OCI-LY1 (cell line): ENCODE measurements around the gene PLPP7.
"Not testable (repeated sequence)": the region's sequence is repeated elsewhere in the genome, so short reads cannot be mapped to it uniquely, and the experiment has no call there.

Experiments
- H2AFZ ChIP-seq: fragments of 200-600 bp; sonication (generic), shearing (Covaris generic); 2 replicates; pipeline ENCODE4 v1.6.0; 2014; ENCODE audit warnings: antibody characterized with exemption, mild to moderate bottlenecking, low read length
- H3F3A ChIP-seq: fragments of 200-600 bp; sonication (generic), shearing (Covaris generic); 2 replicates; pipeline ENCODE4 v1.6.0; 2014; ENCODE audit warnings: mild to moderate bottlenecking, antibody characterized with exemption, low read length, moderate library complexity; ENCODE audit not compliant: insufficient read depth
- H3K27ac ChIP-seq: fragments of 200-600 bp; sonication (generic); 2 replicates; pipeline ENCODE4 v1.5.1; 2014; ENCODE audit warnings: low read length, mixed run types, mild to moderate bottlenecking, low read depth; ENCODE audit not compliant: poor library complexity, severe bottlenecking
- H3K27me3 ChIP-seq: fragments of 200-600 bp; sonication (generic); 2 replicates; pipeline ENCODE4 v1.6.0; 2014; ENCODE audit warnings: antibody characterized with exemption, mild to moderate bottlenecking, low read length, moderate library complexity; ENCODE audit not compliant: insufficient read depth
- H3K36me3 ChIP-seq: fragments of 200-600 bp; sonication (generic); 2 replicates; pipeline ENCODE4 v1.6.1; 2014; ENCODE audit warnings: mild to moderate bottlenecking, antibody characterized with exemption, low read length, moderate library complexity, mixed read lengths; ENCODE audit not compliant: insufficient read depth
- H3K4me1 ChIP-seq: fragments of 200-600 bp; sonication (generic); 2 replicates; pipeline ENCODE4 v1.5.1; 2014; ENCODE audit warnings: mild to moderate bottlenecking, low read length, moderate library complexity; ENCODE audit not compliant: insufficient read depth, severe bottlenecking
- H3K4me2 ChIP-seq: fragments of 200-600 bp; sonication (generic), shearing (Covaris generic); 2 replicates; pipeline ENCODE4 v1.6.1; 2014; ENCODE audit warnings: low read length
- H3K4me3 ChIP-seq: fragments of 200-600 bp; sonication (generic); 2 replicates; pipeline ENCODE4 v1.5.1; 2014; ENCODE audit warnings: low read length, low read depth, mild to moderate bottlenecking, mixed read lengths; ENCODE audit not compliant: poor library complexity, severe bottlenecking
- H3K79me2 ChIP-seq: fragments of 200-600 bp; shearing (Covaris generic); 2 replicates; pipeline ENCODE4 v1.6.1; 2016; ENCODE audit warnings: mixed run types, low read length, mixed read lengths; ENCODE audit not compliant: insufficient read depth
- H3K9ac ChIP-seq: fragments of 200-600 bp; sonication (generic), shearing (Covaris generic); 2 replicates; pipeline ENCODE4 v1.6.1; 2014; ENCODE audit warnings: mild to moderate bottlenecking, low read length, mixed read lengths
- H3K9me2 ChIP-seq: fragments of 200-600 bp; sonication (generic), shearing (Covaris generic); 2 replicates; pipeline ENCODE4 v1.6.1; 2014; ENCODE audit warnings: low read depth, mild to moderate bottlenecking, low read length, mixed read lengths
- H3K9me3 ChIP-seq: fragments of 200-600 bp; shearing (Covaris generic); 2 replicates; pipeline ENCODE4 v1.6.1; 2014; ENCODE audit warnings: low read length, mixed read lengths
- H4K20me1 ChIP-seq: fragments of 200-600 bp; sonication (generic), shearing (Covaris generic); 2 replicates; pipeline ENCODE4 v1.6.0; 2016; ENCODE audit warnings: mild to moderate bottlenecking, low read length; ENCODE audit not compliant: insufficient read depth
- CTCF ChIP-seq: fragments of 200-600 bp; sonication (generic), shearing (Covaris generic); IDR thresholded peaks from 2 replicates; pipeline ENCODE4 v1.5.1; 2017; ENCODE audit warnings: mild to moderate bottlenecking, antibody characterized with exemption, low read length, moderate library complexity, mixed read lengths
- EZH2 ChIP-seq: fragments of 200-600 bp; sonication (generic), shearing (Covaris generic); IDR thresholded peaks from 2 replicates; pipeline ENCODE4 v1.8.0; 2017; ENCODE audit warnings: borderline replicate concordance, mixed run types, mild to moderate bottlenecking, antibody characterized with exemption, low read length, moderate library complexity, mixed read lengths

Gene PLPP7

GRCh38 chr9:131337131-131337848, 47.8 kb downstream of the PLPP7 start:
- H3K36me3 ChIP-seq = no peaks in the 10 kb centered on the region
- no peaks in the 10 kb centered on the region for H3K9me2 ChIP-seq
- H3F3A ChIP-seq = no peaks in the 10 kb centered on the region
- no peaks in the 10 kb centered on the region for H3K4me1 ChIP-seq
- H3K9ac ChIP-seq = no peak overlapping the region
- peaks cover 5% of the 10 kb centered on the region; the same call in 1 of the 2 replicates for H3K27me3 ChIP-seq
- no peak overlapping the region for H3K4me2 ChIP-seq
- H3K4me3 ChIP-seq = no peak overlapping the region
- H3K9me3 ChIP-seq = no peaks in the 10 kb centered on the region
- no peaks in the 10 kb centered on the region for H3K79me2 ChIP-seq
- no peak overlapping the region for H2AFZ ChIP-seq
- H3K27ac ChIP-seq = no peak overlapping the region
- TF ChIP-seq CTCF (no peak), EZH2 (no peak)
- no peaks in the 10 kb centered on the region for H4K20me1 ChIP-seq

DNA sequence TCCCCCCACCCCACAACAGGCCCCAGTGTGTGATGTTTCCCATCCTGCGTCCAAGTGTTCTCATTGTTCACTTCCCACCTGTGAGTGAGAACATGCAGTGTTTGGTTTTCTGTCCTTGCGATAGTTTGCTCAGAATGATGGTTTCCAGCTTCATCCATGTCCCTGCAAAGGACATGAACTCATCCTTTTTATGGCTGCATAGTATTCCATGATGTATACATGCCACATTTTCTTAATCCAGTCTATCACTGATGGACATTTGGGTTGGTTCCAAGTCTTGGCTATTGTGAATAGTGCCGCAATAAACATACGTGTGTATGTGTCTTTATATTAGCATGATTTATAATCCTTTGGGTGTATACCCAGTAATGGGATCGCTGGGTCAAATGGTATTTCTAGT, 49.7 kb downstream of the PLPP7 start:
- H3K4me2 ChIP-seq, H3K4me3 ChIP-seq, H2AFZ ChIP-seq, H3K79me2 ChIP-seq, H4K20me1 ChIP-seq, H3F3A ChIP-seq, H3K9ac ChIP-seq, H3K4me1 ChIP-seq, H3K9me3 ChIP-seq, H3K27ac ChIP-seq, H3K36me3 ChIP-seq, H3K27me3 ChIP-seq, H3K9me2 ChIP-seq: not testable (repeated sequence)

GRCh38 chr9:131344931-131345535, 55.5 kb downstream of the PLPP7 start:
- H3K9me3 ChIP-seq, H3K27me3 ChIP-seq, H3K4me1 ChIP-seq, H3K9ac ChIP-seq, H3F3A ChIP-seq, H4K20me1 ChIP-seq, H3K27ac ChIP-seq, H3K4me3 ChIP-seq, H3K79me2 ChIP-seq, H3K9me2 ChIP-seq, H2AFZ ChIP-seq, H3K36me3 ChIP-seq, H3K4me2 ChIP-seq: not testable (repeated sequence)

- Histone ChIP-seq H3K36me3 (no peaks in the 10 kb centered on the region), H3K4me2 (no peak overlapping the region), H3K9me2 (no peaks in the 10 kb centered on the region), H3K9ac (no peak overlapping the region), H4K20me1 (no peaks in the 10 kb centered on the region), H3K4me1 (peaks cover 16% of the 10 kb centered on the region), H3F3A (no peaks in the 10 kb centered on the region), H2AFZ (no peak overlapping the region), H3K4me3 (no peak overlapping the region), H3K27me3 (no peaks in the 10 kb centered on the region), H3K9me3 (no peaks in the 10 kb centered on the region), H3K27ac (no peak overlapping the region), H3K79me2 (no peaks in the 10 kb centered on the region)
- TF ChIP-seq CTCF = no peak
- no peak for TF ChIP-seq EZH2
Measured at GRCh38 chr9:131346559-131346958, 57.0 kb downstream of the PLPP7 start.
